BE2C (cell line): ENCODE results near the gene EFCAB10. TPM values are rescaled to one million over a fixed set of nuclear protein-coding genes. Genes with fewer than 3 reads are reported as not detected.

Experiments used
- DNase-seq: peaks from one replicate; pipeline ENCODE4 v3.0.0-alpha.2; 2020
- H3K27me3 ChIP-seq: fragments of 250-450 bp; sonication (Bioruptor Pico); 2 replicates; pipeline ENCODE4 v1.5.1; 2020; ENCODE audit warnings: mild to moderate bottlenecking
- H3K36me3 ChIP-seq: fragments of 250-450 bp; sonication (Bioruptor Pico); 2 replicates; pipeline ENCODE4 v1.5.1; 2020; ENCODE audit warnings: mild to moderate bottlenecking
- H3K4me1 ChIP-seq: fragments of 250-450 bp; sonication (Bioruptor Pico); 2 replicates; pipeline ENCODE4 v1.5.1; 2020
- H3K4me3 ChIP-seq: 2 replicates; pipeline ENCODE4 v1.5.1; 2011; ENCODE audit warnings: low read depth, low read length
- H3K9me3 ChIP-seq: fragments of 250-450 bp; sonication (Bioruptor Pico); 2 replicates; pipeline ENCODE4 v1.5.1; 2020
- CTCF ChIP-seq: IDR thresholded peaks from 2 replicates; pipeline ENCODE4 v1.5.1; 2012; ENCODE audit warnings: mild to moderate bottlenecking, low read depth, low read length
- polyA plus RNA-seq: library from polyadenylated mRNA; unstranded; fragments of >200 nt; gene quantifications from one replicate; pipeline ENCODE4 v1.2.1, GENCODE V29; 2012; ENCODE audit warnings: low read depth, missing spikeins; ENCODE audit not compliant: insufficient read length, insufficient read depth

The EFCAB10 gene
- polyA plus RNA-seq: 0.71 TPM

- Histone ChIP-seq H3K27me3 (no peaks in the 10 kb centered on the region), H3K4me3 (peak within 1 kb of the TSS; percentile 86), H3K9me3 (no peaks in the 10 kb centered on the region), H3K36me3 (no peaks in the 10 kb centered on the region), H3K4me1 (no peaks in the 10 kb centered on the region)
- DNase-seq: peak; percentile 98
- TF ChIP-seq CTCF: peak; percentile 6; the same call in 1 of the 2 replicates
Observed at GRCh38 chr7:105581066-105581811, at the start of gene EFCAB10. Gene EFCAB10 (minus strand): TSS chr7:105581493. CDS start chr7:105581463, 30 bp downstream.

GRCh38 chr7:105625986-105626385 lies 44.7 kb upstream of the EFCAB10 start:
- DNase-seq: no peak
- TF ChIP-seq CTCF: no peak
- H3K36me3 ChIP-seq: peaks cover 3% of the 10 kb centered on the region; the same call in 1 of the 2 replicates

GRCh38 chr7:105623906-105624305 lies 42.6 kb upstream of the EFCAB10 start:
- Histone ChIP-seq H3K4me1 (no peaks in the 10 kb centered on the region; the same call in 1 of the 2 replicates), H3K9me3 (no peaks in the 10 kb centered on the region), H3K27me3 (no peaks in the 10 kb centered on the region), H3K36me3 (peaks cover 3% of the 10 kb centered on the region; the same call in 1 of the 2 replicates), H3K4me3 (no peak overlapping the region)
- no peak for DNase-seq
- no peak for TF ChIP-seq CTCF

More at GRCh38 chr7:105625986-105626385, 44.7 kb upstream of the EFCAB10 start:
- Histone ChIP-seq H3K4me3 (no peak overlapping the region), H3K27me3 (no peaks in the 10 kb centered on the region), H3K4me1 (no peaks in the 10 kb centered on the region; the same call in 1 of the 2 replicates), H3K9me3 (no peaks in the 10 kb centered on the region)

GRCh38 chr7:105623378-105623777 lies 42.1 kb upstream of the EFCAB10 start:
- Histone ChIP-seq H3K9me3 (no peaks in the 10 kb centered on the region), H3K4me3 (no peak overlapping the region), H3K27me3 (no peaks in the 10 kb centered on the region), H3K4me1 (no peaks in the 10 kb centered on the region; the same call in 1 of the 2 replicates), H3K36me3 (peaks cover 3% of the 10 kb centered on the region; the same call in 1 of the 2 replicates)
- TF ChIP-seq CTCF: no peak
- no peak for DNase-seq

- no peak overlapping the region for H3K4me3 ChIP-seq
- H3K4me1 ChIP-seq: no peaks in the 10 kb centered on the region; the same call in 1 of the 2 replicates
- no peaks in the 10 kb centered on the region for H3K27me3 ChIP-seq
- peaks cover 3% of the 10 kb centered on the region; the same call in 1 of the 2 replicates for H3K36me3 ChIP-seq
- no peak for DNase-seq
- TF ChIP-seq CTCF: no peak
- no peaks in the 10 kb centered on the region for H3K9me3 ChIP-seq
Observed at GRCh38 chr7:105622106-105622731, 40.9 kb upstream of the EFCAB10 start.
